PC-3 (cell line): ENCODE results near the gene SLC15A1. TPM values are rescaled to one million over a fixed set of nuclear protein-coding genes. Genes with fewer than 3 reads are reported as not detected.

ENCODE experiments used
- ATAC-seq: fragments of 200-7000 bp; cut with Tn5 transposase; 2 replicates; pipeline ENCODE4 v1.9.1; 2020; ENCODE audit warnings: mild to moderate bottlenecking, moderate library complexity
- BruUV-seq: library from RNA; stranded (reverse); fragments of 400-500 nt; replicated peaks from 2 replicates; lab custom pipeline; 2021; lab: Mats Ljungman, UMichigan
- CTCF ChIA-PET: fragments of 300-600 bp; sonication (Branson Sonifier 250); formaldehyde crosslinking; loops from one replicate; lab custom pipeline; 2022; ENCODE audit warnings: antibody characterized with exemption; lab: Charles Lee
- POLR2A ChIA-PET: fragments of 300-600 bp; sonication (Branson Sonifier 250); formaldehyde crosslinking; loops from one replicate; lab custom pipeline; 2022; ENCODE audit warnings: antibody characterized with exemption; ENCODE audit not compliant: unreplicated experiment; lab: Charles Lee
- DNase-seq: peaks from one replicate; pipeline ENCODE4 v3.0.0-alpha.2; 2015
- H2AFZ ChIP-seq: fragments of 300-600 bp; sonication (generic); 2 replicates; pipeline ENCODE4 v1.6.0; 2016; ENCODE audit warnings: antibody characterized with exemption, low read length
- H3F3A ChIP-seq: fragments of 300-600 bp; sonication (generic); one replicate; pipeline ENCODE4 v1.6.0; 2017; ENCODE audit warnings: antibody characterized with exemption, low read length, control low read depth, mild to moderate bottlenecking; ENCODE audit not compliant: unreplicated experiment
- H3K27ac ChIP-seq: fragments of 300-600 bp; sonication (generic); 2 replicates; pipeline ENCODE4 v1.5.1; 2016; ENCODE audit warnings: mild to moderate bottlenecking, low read length
- H3K27me3 ChIP-seq: fragments of 300-600 bp; sonication (generic); 2 replicates; pipeline ENCODE4 v1.6.1; 2016; ENCODE audit warnings: low read length, mixed read lengths
- H3K36me3 ChIP-seq: fragments of 300-600 bp; sonication (generic); 2 replicates; pipeline ENCODE4 v1.6.1; 2016; ENCODE audit warnings: low read depth, mixed run types, low read length, mixed read lengths
- H3K4me1 ChIP-seq: fragments of 300-600 bp; sonication (generic); 2 replicates; pipeline ENCODE4 v1.5.1; 2016; ENCODE audit warnings: low read length; ENCODE audit not compliant: insufficient read depth
- H3K4me2 ChIP-seq: fragments of 300-600 bp; sonication (generic); 2 replicates; pipeline ENCODE4 v1.6.0; 2016; ENCODE audit warnings: low read length
- H3K4me3 ChIP-seq: fragments of 300-600 bp; sonication (generic); 2 replicates; pipeline ENCODE4 v1.5.1; 2016; ENCODE audit warnings: mild to moderate bottlenecking, low read length, mixed read lengths
- H3K79me2 ChIP-seq: fragments of 300-600 bp; sonication (generic); 2 replicates; pipeline ENCODE4 v1.6.1; 2017; ENCODE audit warnings: low read length, mixed read lengths
- H3K9ac ChIP-seq: fragments of 300-600 bp; sonication (generic); 2 replicates; pipeline ENCODE4 v1.6.0; 2016; ENCODE audit warnings: mild to moderate bottlenecking, low read length
- H3K9me2 ChIP-seq: fragments of 300-600 bp; sonication (generic); replicated peaks from 2 replicates; pipeline ENCODE4 v1.6.1; 2016; ENCODE audit warnings: mixed run types, low read length, mixed read lengths
- H3K9me3 ChIP-seq: fragments of 300-600 bp; sonication (generic); 2 replicates; pipeline ENCODE4 v1.6.1; 2016; ENCODE audit warnings: low read length, mixed read lengths
- H4K20me1 ChIP-seq: fragments of 300-600 bp; sonication (generic); 2 replicates; pipeline ENCODE4 v1.6.1; 2016; ENCODE audit warnings: low read length, mixed read lengths
- CTCF ChIP-seq: fragments of 300-600 bp; sonication (generic); conservative IDR thresholded peaks from 2 replicates; pipeline ENCODE4 v1.5.1; 2017; ENCODE audit warnings: antibody characterized with exemption, low read depth, mild to moderate bottlenecking, low read length
- EZH2 ChIP-seq: fragments of 300-600 bp; sonication (generic); IDR thresholded peaks from one replicate; pipeline ENCODE4 v1.6.1; 2017; ENCODE audit warnings: antibody characterized with exemption, mild to moderate bottlenecking, low read length; ENCODE audit not compliant: unreplicated experiment
- EZH2phosphoT487 ChIP-seq: fragments of 300-600 bp; sonication (generic); IDR thresholded peaks from 2 replicates; pipeline ENCODE4 v1.6.1; 2018; ENCODE audit warnings: mild to moderate bottlenecking, antibody characterized with exemption, low read length, borderline replicate concordance
- intact Hi-C: fragments of 100-400 bp; cut with micrococcal nuclease; formaldehyde crosslinking; loops from 2 replicates; pipeline ENCODE4 v1.9.0; 2023
- total RNA-seq: library from RNA; depleted of rRNA; stranded (reverse); fragments of >200 nt; gene quantifications from 2 replicates; pipeline ENCODE4 v1.2.3, GENCODE V29; 2014

The SLC15A1 gene
- total RNA-seq, 1 experiment from 2014 or later, result 1.7 TPM

GRCh38 chr13:98769736-98770135 lies 17.3 kb upstream of the SLC15A1 start:
- no peaks in the 10 kb centered on the region for H3K36me3 ChIP-seq
- H3K4me2 ChIP-seq, result no peak overlapping the region
- ATAC-seq (no peak), DNase-seq (no peak)
- ChIA-PET POLR2A (no interaction called here), CTCF (no interaction called here)
- no peak overlapping the region for H3K9ac ChIP-seq
- no peak overlapping the region for H2AFZ ChIP-seq
- no peaks in the 10 kb centered on the region for H3K9me2 ChIP-seq
- TF ChIP-seq EZH2 (no peak), EZH2phosphoT487 (no peak), CTCF (no peak)
- intact Hi-C loops, result no loop called here
- H3K79me2 ChIP-seq, result no peaks in the 10 kb centered on the region
- no peak overlapping the region for H3K4me3 ChIP-seq
- no peak overlapping the region for H3K27ac ChIP-seq
- H3K9me3 ChIP-seq, result no peaks in the 10 kb centered on the region
- H4K20me1 ChIP-seq, result no peaks in the 10 kb centered on the region
- no peaks in the 10 kb centered on the region for H3K4me1 ChIP-seq
- H3K27me3 ChIP-seq, result no peaks in the 10 kb centered on the region
- BruUV-seq, result no TSS peak
- no peaks in the 10 kb centered on the region for H3F3A ChIP-seq

GRCh38 chr13:98768522-98768921 lies 16.1 kb upstream of the SLC15A1 start:
- DNase-seq (no peak), ATAC-seq (no peak)
- H3K9me3 ChIP-seq, result no peaks in the 10 kb centered on the region
- H3F3A ChIP-seq, result no peaks in the 10 kb centered on the region
- no peaks in the 10 kb centered on the region for H3K9me2 ChIP-seq
- no peak overlapping the region for H3K27ac ChIP-seq
- BruUV-seq, result no TSS peak
- H2AFZ ChIP-seq, result no peak overlapping the region
- no peak overlapping the region for H3K4me2 ChIP-seq
- no peaks in the 10 kb centered on the region for H3K79me2 ChIP-seq
- intact Hi-C loops, result no loop called here
- CTCF ChIA-PET, result no interaction called here
- H3K4me3 ChIP-seq, result no peak overlapping the region
- H3K27me3 ChIP-seq, result no peaks in the 10 kb centered on the region
- H4K20me1 ChIP-seq, result no peaks in the 10 kb centered on the region
- no peaks in the 10 kb centered on the region for H3K36me3 ChIP-seq
- no peaks in the 10 kb centered on the region for H3K4me1 ChIP-seq
- H3K9ac ChIP-seq, result no peak overlapping the region
- TF ChIP-seq CTCF, result no peak
- no peak for TF ChIP-seq EZH2phosphoT487
- TF ChIP-seq EZH2, result no peak
- POLR2A ChIA-PET, result no interaction called here

GRCh38 chr13:98766697-98767096 lies 14.2 kb upstream of the SLC15A1 start:
- H3K9me3 ChIP-seq, result no peaks in the 10 kb centered on the region
- H2AFZ ChIP-seq, result peak overlapping the region; percentile 76
- H3K4me2 ChIP-seq, result peak overlapping the region; percentile 61
- TF ChIP-seq EZH2 (no peak), EZH2phosphoT487 (no peak), CTCF (no peak)
- H3F3A ChIP-seq, result no peaks in the 10 kb centered on the region
- no peaks in the 10 kb centered on the region for H3K27me3 ChIP-seq
- DNase-seq (no peak), ATAC-seq (no peak)
- POLR2A ChIA-PET, result no interaction called here
- peak overlapping the region; percentile 29 for H3K4me3 ChIP-seq
- H3K36me3 ChIP-seq, result no peaks in the 10 kb centered on the region
- no peaks in the 10 kb centered on the region for H3K79me2 ChIP-seq
- CTCF ChIA-PET, result interaction anchor here (0.6 to 1.1 kb wide), 2 partner anchors 11 to 33 kb away, joined by 3 to 4 read pairs; no protein-coding TSS in a partner anchor
- no peak overlapping the region for H3K9ac ChIP-seq
- H3K4me1 ChIP-seq, result no peaks in the 10 kb centered on the region
- H3K27ac ChIP-seq, result no peak overlapping the region
- intact Hi-C loops, result no loop called here
- H4K20me1 ChIP-seq, result no peaks in the 10 kb centered on the region
- no peaks in the 10 kb centered on the region for H3K9me2 ChIP-seq
- no TSS peak for BruUV-seq
